ENCODE data around the gene ADAM22.
"Not testable (repeated sequence)": the region's sequence is repeated elsewhere in the genome, so short reads cannot be mapped to it uniquely, and the experiment has no call there.

Gene ADAM22

DNA sequence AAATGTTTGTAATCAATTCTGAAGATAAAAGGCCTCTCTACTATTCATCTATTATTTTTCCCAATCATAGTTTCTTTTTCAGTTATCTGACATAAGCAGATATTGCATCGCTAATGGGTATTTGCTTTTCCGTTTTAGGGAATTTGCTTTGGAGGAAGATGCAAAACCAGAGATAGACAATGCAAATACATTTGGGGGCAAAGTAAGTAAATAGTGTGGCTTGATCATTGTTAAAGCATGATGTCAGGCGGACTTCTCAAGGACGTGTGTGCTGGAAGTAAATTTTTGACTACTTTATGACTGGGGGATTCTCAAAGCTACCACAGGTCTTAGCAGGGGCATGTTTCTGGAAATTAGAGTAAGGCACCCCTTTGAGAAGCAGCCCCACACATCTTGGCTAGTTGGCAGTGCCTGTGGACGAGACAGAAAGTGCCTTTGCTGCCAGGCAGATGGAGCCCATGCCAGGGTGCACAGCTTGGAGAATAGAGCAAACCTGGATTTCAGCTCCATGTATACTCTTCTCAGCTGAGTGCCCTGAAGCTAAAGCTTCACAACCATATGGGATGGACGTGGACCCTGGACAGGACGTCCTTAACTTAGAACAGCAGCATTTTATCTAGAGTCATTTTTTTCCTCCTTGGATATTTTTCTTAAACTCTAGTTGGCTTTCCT lies 217.2 kb downstream of the ADAM22 start:
- in situ Hi-C loops (cut with MboI; ENCODE audit: low sequenced_read_pairs), result no loop called here

DNA sequence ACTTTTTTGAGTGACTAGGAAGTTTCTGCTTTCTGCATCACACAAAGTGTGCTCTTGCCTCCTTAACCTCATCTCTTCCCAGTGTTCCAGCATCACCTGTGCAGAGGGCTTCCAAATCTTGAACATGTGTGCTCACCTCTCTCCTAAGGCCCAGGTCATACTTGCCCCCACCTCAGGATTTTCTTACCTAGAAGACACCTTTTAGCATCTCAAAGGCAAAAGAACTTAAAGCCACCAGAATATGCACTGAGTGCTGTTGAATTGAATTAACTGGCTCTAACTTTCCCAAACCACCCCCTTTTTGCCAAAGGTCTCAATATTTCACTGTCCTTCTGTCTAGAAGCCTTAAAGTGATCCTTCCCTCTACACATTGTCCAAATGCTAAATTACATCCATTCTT lies 219.3 kb downstream of the ADAM22 start:
- in situ Hi-C loops (cut with MboI; ENCODE audit: low sequenced_read_pairs), result no loop called here

DNA sequence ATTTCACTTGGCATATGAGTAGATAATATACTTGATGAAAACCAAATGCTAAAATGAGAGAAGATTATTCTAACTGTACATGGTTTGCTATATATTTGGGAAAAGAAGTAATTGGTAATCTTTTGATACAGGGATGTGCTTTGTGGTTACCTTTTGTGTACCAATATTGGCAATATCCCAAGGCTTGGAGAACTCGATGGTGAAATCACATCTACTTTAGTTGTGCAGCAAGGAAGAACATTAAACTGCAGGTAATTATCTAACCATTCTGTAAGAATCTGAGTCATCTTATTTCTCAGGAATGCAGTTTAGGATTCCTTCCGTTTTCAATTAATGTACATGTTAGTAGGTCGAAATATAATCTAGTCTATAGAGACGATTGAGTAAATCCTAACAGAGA lies 221.7 kb downstream of the ADAM22 start:
- in situ Hi-C loops (cut with MboI; ENCODE audit: low sequenced_read_pairs), result no loop called here

DNA sequence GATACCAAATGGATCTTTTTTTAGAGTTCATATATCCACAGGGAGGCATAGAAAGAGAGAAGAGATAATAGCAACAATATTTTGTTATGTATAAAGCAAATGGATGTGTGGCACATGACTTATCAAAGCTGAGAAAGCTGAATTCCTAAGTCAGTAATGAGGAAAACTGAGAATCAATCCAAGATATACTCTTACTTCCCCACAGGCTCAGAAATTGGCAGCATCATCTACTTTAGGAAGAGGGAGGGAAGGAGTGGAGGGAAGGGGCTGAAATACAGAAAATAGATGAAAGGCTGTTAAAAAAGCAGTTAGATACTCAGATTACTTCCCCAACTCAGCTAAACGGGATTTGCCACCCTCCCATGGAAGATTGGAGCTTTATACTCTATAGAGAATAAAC lies 222.3 kb downstream of the ADAM22 start:
- in situ Hi-C loops (cut with MboI; ENCODE audit: low sequenced_read_pairs), result no loop called here

DNA sequence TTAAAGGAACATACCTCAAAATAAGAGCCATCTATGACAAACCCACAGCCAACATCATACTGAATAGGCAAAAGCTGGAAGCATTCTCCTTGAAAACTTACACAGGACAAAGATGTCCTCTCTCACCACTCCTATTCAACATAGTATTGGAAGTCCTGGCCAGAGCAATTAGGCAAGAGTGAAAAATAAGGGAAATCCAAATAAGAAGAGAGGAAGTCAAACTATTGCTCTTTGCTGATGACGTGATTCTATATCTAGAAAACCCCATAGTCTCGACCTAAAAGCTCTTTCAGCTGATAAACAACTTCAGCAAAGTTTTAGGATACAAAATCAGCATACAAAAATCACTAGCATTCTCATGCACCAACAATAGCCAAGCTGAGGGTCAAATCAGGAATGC lies 225.7 kb downstream of the ADAM22 start:
- in situ Hi-C loops (cut with MboI; ENCODE audit: low sequenced_read_pairs), result not testable (repeated sequence)

DNA sequence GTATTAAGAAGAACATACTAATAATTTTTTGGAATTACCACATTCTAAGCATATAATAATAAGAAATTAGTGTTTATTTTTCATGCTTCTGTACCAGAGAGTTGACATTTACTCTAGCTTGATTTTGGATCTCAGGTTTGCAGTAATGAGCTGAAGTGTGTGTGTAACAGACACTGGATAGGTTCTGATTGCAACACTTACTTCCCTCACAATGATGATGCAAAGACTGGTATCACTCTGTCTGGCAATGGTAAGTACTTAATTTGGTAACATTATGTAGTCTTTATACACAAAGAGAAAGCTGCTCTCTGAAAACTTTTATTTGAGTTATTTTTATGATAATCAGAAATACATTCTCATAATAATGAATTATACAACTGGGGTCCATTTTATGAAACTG lies 231.6 kb downstream of the ADAM22 start:
- in situ Hi-C loops (cut with MboI; ENCODE audit: low sequenced_read_pairs), result no loop called here

DNA sequence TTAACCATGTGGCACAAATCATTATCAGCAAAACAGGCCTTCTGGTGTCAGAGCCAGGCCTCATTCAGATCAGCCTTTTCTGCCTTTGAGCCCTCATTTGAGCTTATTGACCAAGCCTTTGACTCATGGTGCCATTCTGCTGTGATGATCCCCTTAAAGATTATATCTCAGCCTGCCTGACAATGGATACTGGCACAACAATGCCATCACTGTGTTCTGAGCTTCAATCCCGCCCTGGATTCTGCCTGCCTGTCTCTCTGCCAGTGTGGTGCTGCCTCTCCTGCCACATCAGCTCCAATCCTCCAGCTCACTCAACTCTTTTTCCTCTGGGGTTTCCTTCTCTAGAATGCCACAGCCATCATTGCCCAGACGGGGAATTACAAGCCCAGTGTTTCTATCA lies 233.2 kb downstream of the ADAM22 start:
- in situ Hi-C loops (cut with MboI; ENCODE audit: low sequenced_read_pairs), result no loop called here

DNA sequence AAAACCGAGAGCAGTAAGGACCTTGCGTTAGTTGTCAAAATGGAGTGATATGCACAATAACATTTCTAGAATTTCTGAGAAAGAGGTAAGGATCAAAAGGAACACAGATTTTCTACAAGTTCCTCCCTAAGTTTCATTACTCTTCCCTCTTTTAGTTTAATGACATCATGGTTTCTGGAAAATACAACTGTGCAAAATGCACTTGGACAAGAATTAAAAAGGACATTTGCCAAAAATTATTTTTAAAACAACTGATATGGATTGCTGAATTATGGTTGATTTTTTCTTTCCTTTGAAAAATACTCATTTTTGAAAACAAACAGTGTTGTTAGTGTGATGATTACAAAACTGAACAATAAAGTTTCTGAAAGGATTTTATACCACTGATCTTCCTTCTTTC lies 233.7 kb downstream of the ADAM22 start:
- in situ Hi-C loops (cut with MboI; ENCODE audit: low sequenced_read_pairs), result no loop called here

DNA sequence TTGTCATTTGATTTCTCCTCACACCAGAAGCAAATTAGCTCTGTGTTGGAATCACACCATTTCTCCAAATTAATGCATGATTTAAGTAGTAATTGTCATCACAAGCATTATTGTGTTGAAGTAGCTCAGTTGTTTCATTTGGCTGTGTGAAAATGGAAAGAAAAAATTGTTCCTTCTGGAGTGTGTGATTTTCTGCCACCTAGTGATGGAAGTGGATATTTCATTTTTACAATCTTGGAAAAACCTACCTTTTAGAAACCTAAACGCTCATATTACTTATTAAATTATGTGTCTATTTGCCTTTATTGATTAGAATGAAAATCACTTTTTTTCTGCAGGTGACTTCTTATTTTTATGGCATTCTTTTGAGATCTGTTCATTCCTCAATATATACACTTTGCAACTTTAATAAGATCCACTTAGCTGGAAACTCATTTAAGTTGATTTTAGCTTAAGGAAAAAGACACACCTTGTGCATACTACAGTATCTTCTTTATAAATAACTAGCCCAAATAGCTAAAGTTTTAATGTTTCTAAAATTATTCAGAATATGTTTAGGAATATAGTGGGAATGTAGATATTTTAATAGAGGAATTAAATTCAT lies 235.8 kb downstream of the ADAM22 start:
- in situ Hi-C loops (cut with MboI; ENCODE audit: low sequenced_read_pairs), result no loop called here

DNA sequence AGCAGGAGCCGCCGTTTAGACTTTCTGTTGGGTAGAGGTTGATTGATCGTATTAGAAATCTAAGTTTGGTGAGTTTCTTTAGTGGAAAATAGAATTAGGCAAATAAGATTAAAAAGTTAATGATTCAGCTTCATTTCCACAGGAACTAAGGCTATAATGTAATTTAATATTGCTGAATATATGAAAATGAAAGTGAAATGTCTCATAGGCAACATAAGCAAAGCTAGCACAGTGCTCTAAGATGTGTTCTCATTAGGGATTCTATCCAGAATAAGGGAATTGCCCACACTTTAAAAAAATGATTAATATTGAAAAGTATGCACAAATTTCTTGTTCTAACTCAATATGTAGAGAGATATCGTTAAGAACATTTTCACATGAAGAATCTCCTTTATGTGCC lies 238.8 kb downstream of the ADAM22 start:
- in situ Hi-C loops (cut with MboI; ENCODE audit: low sequenced_read_pairs), result no loop called here

DNA sequence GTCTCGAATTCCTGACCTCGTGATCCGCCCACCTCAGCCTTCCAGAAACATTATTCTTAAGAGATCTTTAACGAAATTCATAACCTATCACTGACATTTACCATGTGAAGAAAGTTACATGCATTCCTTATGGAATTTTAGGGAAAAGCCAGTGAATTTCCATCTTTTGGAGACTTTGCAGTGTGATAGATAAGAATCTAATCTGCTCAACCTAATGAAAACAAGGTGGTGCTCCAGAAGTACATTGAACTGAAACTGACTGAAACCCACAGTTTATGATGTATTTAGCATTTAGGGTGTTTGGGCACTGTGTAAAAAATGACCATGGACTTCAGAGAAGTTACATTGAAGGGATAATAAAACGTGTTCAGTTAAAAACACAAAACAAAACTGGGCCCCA lies 242.1 kb downstream of the ADAM22 start:
- in situ Hi-C loops (cut with MboI; ENCODE audit: low sequenced_read_pairs), result no loop called here

DNA sequence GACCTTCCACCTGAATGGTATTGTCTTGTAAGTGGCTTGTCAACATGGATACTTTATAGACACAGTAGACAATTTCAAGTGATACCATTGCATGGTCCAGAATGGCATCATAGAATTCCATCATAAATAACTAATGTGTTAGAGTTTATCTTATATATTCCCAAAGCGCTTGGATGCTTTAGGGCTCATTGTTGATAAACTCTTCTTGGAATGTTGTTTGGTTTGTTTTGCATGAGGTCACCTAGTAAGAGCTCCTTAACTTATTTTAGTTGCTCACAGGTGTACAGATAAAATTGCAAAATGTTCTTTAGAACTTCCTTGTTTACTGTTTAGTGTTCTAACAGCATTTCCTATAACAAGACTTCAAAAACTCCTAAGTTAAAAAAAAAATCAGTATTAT lies 249.0 kb downstream of the ADAM22 start:
- in situ Hi-C loops (cut with MboI; ENCODE audit: low sequenced_read_pairs), result no loop called here

DNA sequence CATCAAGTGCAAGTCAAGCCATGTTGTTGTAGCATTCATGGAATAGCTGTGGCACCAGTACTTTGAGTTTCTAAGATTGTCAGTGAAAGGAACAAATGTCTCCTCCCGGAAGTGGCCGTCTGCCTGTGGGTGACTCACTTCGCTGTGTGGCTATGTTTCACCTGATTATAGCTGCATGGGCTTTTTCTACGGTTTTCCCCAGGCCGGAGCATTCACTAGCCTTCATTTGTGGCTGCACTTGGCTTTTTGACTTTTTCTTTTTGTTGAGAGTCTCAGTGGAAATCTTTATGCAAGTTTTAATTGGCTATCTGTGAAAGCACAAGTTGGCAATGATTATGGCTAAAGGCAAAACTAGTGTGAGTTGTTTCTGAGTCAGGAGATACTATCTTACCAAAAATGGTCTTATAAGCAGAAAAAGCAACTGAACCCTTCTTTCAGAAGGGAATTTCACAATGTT lies 250.8 kb downstream of the ADAM22 start:
- in situ Hi-C loops (cut with MboI; ENCODE audit: low sequenced_read_pairs), result no loop called here

DNA sequence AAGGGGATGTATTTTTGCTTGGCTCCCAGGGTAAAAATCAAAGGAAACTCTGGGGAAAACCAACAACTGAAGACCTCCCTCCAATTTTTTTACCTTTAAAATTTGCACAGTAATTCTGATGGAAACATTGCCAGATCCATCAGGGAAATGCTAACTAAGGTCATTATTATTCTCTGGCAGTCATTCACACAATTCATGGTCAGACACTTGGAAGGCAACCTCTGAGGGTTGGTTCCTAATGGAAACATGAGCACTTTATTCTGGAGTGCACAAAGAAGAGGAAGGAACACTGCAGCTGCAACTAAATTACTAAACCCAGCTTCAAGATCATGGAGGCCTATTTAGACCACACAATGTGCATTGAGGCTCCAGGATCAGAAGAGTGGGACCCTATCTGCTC lies 251.6 kb downstream of the ADAM22 start:
- in situ Hi-C loops (cut with MboI; ENCODE audit: low sequenced_read_pairs), result no loop called here

DNA sequence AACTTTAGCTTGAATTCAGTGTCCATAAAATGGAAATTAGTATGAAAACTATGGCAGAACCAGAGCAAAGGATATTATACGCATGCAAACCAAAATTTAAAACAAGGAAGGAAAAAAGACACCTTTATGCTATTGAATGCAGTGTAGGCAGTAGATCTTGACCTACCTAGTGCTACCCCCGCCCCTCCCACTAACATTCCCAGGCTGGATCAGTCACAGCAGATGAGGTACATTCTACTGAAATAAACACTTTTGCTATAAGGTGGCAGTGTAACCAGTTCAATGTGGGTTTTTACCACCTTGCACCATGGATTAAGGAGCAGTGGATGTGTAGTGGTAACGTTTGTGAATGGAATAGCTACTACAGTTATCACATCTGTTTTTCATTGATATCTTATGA lies 257.9 kb downstream of the ADAM22 start:
- in situ Hi-C loops (cut with MboI; ENCODE audit: low sequenced_read_pairs), result no loop called here

DNA sequence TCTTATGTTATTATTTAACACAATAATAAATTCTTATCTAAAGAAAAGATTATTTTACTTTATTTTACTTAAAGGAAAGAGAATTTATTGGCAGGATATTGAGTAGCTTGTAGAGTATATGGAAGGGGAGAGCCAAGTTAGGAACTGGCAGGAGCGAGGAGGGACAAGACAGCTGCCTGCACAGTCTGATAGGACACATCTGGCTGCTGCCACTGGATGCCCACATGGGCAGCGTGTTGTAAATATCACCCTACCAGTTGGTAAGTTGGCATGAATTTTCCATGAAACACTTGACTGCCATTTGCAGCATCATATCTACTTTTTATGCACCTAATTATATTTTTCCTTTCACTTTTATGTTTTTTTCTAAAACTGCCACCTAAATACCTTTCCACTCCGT lies 266.2 kb downstream of the ADAM22 start:
- in situ Hi-C loops (cut with MboI; ENCODE audit: low sequenced_read_pairs), result no loop called here

DNA sequence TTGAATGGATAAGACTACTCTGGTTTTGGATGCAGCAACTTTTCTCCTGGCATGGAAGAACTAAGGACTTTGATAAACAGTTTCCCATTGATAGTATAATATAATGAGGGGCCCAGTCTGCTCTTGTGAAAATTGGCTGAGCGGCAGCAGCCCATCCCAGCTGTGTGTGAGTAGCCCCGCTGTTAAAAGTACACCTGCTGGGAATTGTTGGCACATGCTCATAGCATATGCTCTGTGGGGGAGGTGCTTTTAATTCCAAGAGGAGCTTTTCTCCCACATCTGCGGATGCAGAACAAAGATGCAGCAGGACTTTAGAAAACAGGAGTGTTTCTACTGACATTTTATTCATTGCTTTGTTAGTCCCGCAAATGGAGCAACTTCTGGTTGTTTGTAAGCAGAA lies 266.7 kb downstream of the ADAM22 start:
- in situ Hi-C loops (cut with MboI; ENCODE audit: low sequenced_read_pairs), result no loop called here

DNA sequence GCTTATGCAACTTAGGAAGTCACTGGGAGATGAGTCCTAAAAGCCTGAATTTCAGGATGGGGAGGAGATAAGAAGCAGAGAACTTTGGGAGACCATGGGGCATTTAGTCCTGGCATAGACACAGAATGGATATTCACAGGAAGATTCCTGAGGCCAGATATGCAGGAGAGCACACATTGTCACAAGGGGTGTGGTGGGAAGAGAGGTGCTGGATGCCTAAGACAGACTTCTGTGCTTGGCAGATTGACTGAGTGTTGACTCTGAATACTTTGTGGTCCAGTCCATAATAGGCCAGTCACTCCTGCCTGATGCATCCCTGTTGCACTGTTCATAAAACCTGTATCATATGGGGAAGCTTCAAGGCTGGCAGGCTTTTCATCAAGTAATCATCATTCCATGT lies 267.3 kb downstream of the ADAM22 start:
- in situ Hi-C loops (cut with MboI; ENCODE audit: low sequenced_read_pairs), result no loop called here

DNA sequence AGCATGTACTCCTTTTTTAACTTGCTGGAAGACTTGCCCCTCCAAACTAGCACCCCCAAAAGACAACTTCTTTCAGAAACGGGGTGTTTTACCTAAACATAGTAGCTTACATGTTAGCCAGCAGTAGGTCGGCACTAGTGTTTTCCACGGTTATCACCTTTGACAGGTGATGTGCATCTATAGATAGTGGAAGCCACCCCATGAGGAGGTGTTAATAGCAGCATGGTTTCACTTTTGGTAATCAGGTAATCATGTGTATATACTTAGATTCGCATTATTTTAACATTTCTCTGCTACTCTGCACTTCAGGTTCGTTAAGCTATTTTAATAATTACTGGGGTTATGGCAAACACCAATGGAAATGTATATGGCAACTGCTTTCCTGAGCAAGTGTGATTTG lies 268.2 kb downstream of the ADAM22 start:
- in situ Hi-C loops (cut with MboI; ENCODE audit: low sequenced_read_pairs), result no loop called here

DNA sequence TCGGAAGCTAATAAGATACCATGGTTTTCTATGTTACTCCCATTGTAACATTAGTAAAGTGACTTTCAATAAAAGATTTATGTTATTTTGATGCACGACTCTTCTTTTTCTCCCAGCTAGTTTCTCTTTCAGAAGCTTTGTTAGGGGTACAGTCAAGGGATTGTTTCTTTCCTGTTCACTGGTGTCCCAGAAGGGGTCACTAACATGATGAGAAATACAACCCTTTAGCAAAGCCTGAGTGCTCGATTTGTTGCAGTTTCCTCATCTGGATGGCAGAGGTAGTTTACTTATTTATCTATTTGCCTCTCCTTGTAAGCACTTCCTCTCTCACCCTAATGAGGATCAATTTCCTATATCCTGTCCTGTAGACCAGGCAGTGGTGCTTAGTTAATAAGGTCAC lies 268.7 kb downstream of the ADAM22 start:
- in situ Hi-C loops (cut with MboI; ENCODE audit: low sequenced_read_pairs), result no loop called here

DNA sequence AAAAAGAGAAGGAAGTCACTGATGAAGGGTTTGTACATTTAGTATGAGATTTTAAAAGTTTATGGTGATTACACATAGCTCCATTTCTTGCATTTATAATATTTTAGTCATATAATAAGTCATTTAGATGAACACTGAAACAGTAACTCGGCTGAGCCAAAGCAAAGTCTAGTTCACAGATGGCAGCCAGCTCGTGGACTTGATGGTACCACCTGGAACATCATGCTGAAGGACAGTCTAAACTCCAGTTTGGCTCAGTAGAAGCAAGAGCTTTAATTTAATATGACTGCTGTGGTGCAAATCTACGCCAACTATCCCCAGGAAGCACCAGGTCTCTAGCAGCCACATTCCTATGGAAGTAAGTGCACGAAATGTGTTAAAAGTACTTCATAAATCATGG lies 269.4 kb downstream of the ADAM22 start:
- in situ Hi-C loops (cut with MboI; ENCODE audit: low sequenced_read_pairs), result no loop called here

DNA sequence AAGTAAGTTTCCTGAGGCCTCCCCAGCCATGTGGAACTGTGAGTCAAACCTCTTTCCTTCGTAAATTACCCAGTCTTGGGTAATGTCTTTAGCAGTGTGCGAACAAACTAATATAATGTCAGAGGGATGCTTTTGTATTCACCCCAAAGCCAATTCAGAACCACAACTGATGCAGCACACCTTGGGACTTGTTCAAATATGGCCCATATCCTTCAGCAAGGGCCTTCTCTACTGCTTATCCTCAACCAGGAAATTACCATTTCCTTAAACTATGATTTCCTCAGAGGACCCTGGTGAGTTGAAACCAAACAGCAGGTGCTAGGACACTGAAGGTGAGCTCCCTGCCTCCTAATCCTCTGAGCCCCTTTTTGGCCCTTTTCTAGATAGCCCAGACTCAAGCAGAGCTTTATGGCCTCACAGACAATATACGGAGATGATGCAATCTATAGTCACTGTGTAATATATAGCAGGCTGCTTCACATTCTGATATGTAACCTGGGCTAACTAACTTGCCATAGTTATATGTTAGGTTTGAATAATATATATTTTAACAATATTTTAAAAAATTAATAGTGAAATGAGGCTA lies 270.6 kb downstream of the ADAM22 start:
- in situ Hi-C loops (cut with MboI; ENCODE audit: low sequenced_read_pairs), result no loop called here

DNA sequence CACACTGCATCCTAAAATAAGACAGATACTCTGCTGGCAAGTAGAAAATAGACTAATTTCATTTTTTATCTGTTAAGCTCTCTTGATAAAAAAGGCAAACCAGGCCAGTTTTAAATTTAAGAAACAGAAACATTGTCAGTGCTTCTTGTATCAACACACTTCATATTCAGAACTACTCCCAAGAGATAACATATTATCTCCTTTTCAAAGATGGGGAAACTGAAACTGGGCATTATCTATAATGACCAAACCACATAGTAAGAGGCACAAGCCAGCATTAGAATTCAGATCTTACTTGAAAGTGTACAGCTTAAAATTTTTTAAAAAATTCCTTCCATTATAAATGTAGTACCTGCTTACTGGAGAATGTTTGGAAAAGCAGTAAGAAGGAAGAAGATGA lies 271.1 kb downstream of the ADAM22 start:
- in situ Hi-C loops (cut with MboI; ENCODE audit: low sequenced_read_pairs), result no loop called here

Data from HL-60/S4 treated with phorbol 12-myristate 13-acetate at 8.2 ng/mL for 4 days and 3 days (cell line).